ENCODE data around the gene EBF3.

The EBF3 gene

GRCh38 chr10:129884398-129885078 lies 79.5 kb downstream of the EBF3 start:
- Mint-ChIP-seq H3K9me3 (no peaks in the 10 kb centered on the region), H3K4me3 (no peak overlapping the region), H3K36me3 (ENCODE audit: low read depth) (no peaks in the 10 kb centered on the region), H3K27me3 (peaks cover 9% of the 10 kb centered on the region), H3K4me1 (ENCODE audit: low read depth) (peaks cover 4% of the 10 kb centered on the region), H3K27ac (no peak overlapping the region)
- no peak for DNase-seq

- no peaks in the 10 kb centered on the region for H3K36me3 Mint-ChIP-seq (ENCODE audit: low read depth)
- no peak overlapping the region for H3K4me3 Mint-ChIP-seq
- H3K27ac Mint-ChIP-seq: no peak overlapping the region
- DNase-seq: no peak
- peaks cover 4% of the 10 kb centered on the region for H3K4me1 Mint-ChIP-seq (ENCODE audit: low read depth)
- H3K9me3 Mint-ChIP-seq: no peaks in the 10 kb centered on the region
- peaks cover 9% of the 10 kb centered on the region for H3K27me3 Mint-ChIP-seq
These were observed 80.3 kb downstream of the EBF3 start for GRCh38 chr10:129883626-129884397.

DNA sequence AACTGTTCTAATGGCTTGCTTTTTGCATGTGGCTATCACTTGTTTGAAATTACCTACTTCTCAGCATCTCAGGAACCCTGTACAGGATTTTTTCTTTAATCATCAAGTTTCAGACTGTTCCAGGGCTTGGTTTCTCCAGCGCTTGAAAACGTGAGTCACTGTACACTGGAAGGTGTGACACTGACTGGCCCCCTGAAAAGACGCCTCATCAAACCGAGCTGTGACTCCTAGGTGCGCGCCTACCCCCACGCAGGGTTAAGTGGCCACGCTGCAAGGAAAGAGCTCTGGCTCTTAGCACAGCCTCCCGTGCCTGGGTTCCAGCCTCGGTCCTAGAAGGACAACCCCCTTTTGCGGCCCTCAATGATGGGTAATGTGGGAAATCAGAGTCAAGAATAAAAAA lies 81.0 kb downstream of the EBF3 start:
- Mint-ChIP-seq H3K27ac (no peak overlapping the region), H3K9me3 (no peaks in the 10 kb centered on the region), H3K4me1 (ENCODE audit: low read depth) (peaks cover 4% of the 10 kb centered on the region), H3K36me3 (ENCODE audit: low read depth) (no peaks in the 10 kb centered on the region), H3K27me3 (peaks cover 9% of the 10 kb centered on the region), H3K4me3 (no peak overlapping the region)
- DNase-seq: no peak

DNA sequence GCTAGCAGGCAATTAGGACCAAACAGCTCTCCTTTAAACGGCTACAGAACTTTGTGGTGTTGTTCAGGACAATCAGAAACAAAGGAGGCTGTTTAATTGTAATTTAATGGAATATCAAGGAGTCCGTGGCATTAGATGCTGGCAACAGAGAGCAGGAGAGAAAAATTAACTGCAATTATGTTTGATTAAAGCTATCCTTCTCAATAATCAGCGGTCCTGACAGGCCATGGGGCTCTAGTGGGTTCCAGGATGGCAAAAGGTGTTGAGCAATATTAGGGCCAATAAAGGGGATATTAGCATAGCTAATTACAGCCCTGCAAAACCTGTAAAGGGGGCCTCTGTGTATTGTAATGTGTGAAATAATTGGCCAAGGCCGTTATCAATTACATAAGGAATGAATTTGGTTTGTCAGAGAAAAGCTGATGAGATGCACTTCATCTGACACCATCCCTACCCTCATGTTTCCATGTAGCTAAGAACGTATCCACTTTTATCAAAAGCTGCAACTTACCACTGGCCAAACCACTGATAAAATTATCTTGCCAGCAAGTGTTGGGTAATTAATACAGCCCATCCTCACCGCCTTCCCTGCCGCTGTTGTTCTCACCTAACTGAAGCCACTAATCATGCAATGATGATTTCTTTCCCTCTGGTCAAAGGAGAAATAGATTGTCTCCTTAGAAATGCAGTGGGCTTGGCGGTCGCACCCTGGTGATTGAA lies 81.6 kb downstream of the EBF3 start:
- Mint-ChIP-seq H3K36me3 (ENCODE audit: low read depth) (no peaks in the 10 kb centered on the region), H3K4me1 (ENCODE audit: low read depth) (peaks cover 4% of the 10 kb centered on the region), H3K27ac (no peak overlapping the region), H3K4me3 (no peak overlapping the region), H3K9me3 (no peaks in the 10 kb centered on the region), H3K27me3 (peaks cover 9% of the 10 kb centered on the region)
- DNase-seq: no peak

DNA sequence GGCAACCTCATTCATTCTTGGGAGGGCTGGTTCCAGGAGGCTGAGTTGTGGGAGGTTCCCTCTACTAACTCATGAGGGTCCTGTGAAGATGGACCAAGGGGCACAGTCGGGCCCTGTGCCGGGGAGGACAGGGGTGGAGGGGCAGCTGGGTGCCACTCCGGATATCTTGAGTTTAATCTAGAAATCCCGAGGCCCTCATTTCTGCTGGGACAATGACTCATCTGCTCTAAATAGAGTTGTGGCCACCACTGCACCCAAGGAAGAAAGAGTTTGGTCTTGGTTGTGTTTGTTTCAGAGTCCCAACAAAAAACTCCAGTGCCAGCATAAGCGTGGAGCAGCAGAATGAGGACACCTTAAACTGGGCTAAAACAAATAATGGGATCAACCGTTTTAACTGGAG lies 82.4 kb downstream of the EBF3 start:
- DNase-seq: no peak
- peaks cover 8% of the 10 kb centered on the region for H3K27me3 Mint-ChIP-seq
- H3K36me3 Mint-ChIP-seq (ENCODE audit: low read depth): no peaks in the 10 kb centered on the region
- no peaks in the 10 kb centered on the region for H3K9me3 Mint-ChIP-seq
- H3K4me3 Mint-ChIP-seq: no peak overlapping the region
- H3K4me1 Mint-ChIP-seq (ENCODE audit: low read depth): peaks cover 4% of the 10 kb centered on the region
- H3K27ac Mint-ChIP-seq: no peak overlapping the region

- Mint-ChIP-seq H3K4me1 (ENCODE audit: low read depth) (peaks cover 4% of the 10 kb centered on the region), H3K4me3 (no peak overlapping the region), H3K9me3 (no peaks in the 10 kb centered on the region), H3K27ac (no peak overlapping the region), H3K36me3 (ENCODE audit: low read depth) (no peaks in the 10 kb centered on the region), H3K27me3 (peaks cover 9% of the 10 kb centered on the region)
- DNase-seq: no peak
These were observed 83.7 kb downstream of the EBF3 start for GRCh38 chr10:129880191-129880870.

GRCh38 chr10:129879655-129880054 lies 84.4 kb downstream of the EBF3 start:
- H3K9me3 Mint-ChIP-seq: no peaks in the 10 kb centered on the region
- no peak for DNase-seq
- peaks cover 9% of the 10 kb centered on the region for H3K27me3 Mint-ChIP-seq
- H3K27ac Mint-ChIP-seq: no peak overlapping the region
- no peak overlapping the region for H3K4me3 Mint-ChIP-seq
- H3K4me1 Mint-ChIP-seq (ENCODE audit: low read depth): peaks cover 4% of the 10 kb centered on the region
- no peaks in the 10 kb centered on the region for H3K36me3 Mint-ChIP-seq (ENCODE audit: low read depth)

DNA sequence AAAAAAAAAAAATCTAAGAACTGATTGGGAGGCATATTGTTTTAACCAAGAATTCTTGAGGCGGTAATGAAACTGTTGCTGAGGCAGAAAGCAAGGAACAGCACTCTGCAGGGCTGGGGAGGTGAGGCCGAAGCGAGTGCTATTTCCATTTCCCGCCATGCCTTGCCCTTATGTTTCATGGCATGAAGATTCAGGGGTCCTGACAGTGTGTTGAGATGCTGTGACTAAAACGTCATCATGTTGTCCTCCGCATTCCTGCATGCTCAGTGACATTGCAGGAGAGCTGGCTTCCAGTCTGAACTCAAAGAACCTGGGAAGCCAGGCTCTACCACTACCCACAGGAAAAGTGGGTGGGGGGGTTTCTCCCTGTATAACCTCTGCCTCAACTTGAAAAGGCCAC lies 85.2 kb downstream of the EBF3 start:
- Mint-ChIP-seq H3K36me3 (ENCODE audit: low read depth) (no peaks in the 10 kb centered on the region), H3K27me3 (peaks cover 9% of the 10 kb centered on the region), H3K4me1 (ENCODE audit: low read depth) (peaks cover 4% of the 10 kb centered on the region), H3K9me3 (no peaks in the 10 kb centered on the region), H3K27ac (no peak overlapping the region), H3K4me3 (no peak overlapping the region)
- no peak for DNase-seq

DNA sequence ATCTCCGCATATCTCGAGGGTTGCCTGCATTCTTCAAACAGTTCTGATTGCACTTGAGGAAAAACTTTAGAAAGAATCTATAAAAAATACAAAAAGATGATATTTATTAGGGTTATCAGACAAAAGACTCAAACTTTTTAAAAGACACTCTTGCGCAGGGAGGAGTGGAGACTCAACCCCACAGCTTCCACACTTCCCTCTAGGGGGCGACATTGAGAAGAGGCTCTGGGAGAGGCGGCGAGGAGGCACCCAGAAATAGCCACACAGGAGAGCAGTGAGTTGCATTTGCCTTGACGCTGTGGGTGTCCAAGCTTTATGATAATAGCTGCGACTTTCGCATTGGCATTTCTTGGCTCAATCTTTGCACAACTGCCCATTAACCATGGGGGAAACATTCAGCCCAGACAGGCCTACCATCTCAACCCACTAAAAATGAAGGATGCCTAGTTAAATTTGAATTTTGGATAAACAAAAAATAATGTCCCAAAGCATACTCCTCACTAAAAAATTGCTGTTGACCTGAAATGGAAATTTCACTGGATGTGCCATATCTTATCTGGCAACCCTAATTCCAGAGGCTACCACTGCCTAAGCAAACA lies 86.2 kb downstream of the EBF3 start:
- DNase-seq: peak; percentile 34
- peaks cover 9% of the 10 kb centered on the region for H3K27me3 Mint-ChIP-seq
- H3K4me1 Mint-ChIP-seq (ENCODE audit: low read depth): no peaks in the 10 kb centered on the region
- no peak overlapping the region for H3K4me3 Mint-ChIP-seq
- H3K9me3 Mint-ChIP-seq: no peaks in the 10 kb centered on the region
- no peaks in the 10 kb centered on the region for H3K36me3 Mint-ChIP-seq (ENCODE audit: low read depth)
- no peak overlapping the region for H3K27ac Mint-ChIP-seq

- Mint-ChIP-seq H3K27me3 (peaks cover 9% of the 10 kb centered on the region), H3K4me3 (no peak overlapping the region), H3K4me1 (ENCODE audit: low read depth) (no peaks in the 10 kb centered on the region), H3K9me3 (no peaks in the 10 kb centered on the region), H3K36me3 (ENCODE audit: low read depth) (no peaks in the 10 kb centered on the region), H3K27ac (no peak overlapping the region)
- no peak for DNase-seq
These were observed 87.2 kb downstream of the EBF3 start for GRCh38 chr10:129876838-129877237.

DNA sequence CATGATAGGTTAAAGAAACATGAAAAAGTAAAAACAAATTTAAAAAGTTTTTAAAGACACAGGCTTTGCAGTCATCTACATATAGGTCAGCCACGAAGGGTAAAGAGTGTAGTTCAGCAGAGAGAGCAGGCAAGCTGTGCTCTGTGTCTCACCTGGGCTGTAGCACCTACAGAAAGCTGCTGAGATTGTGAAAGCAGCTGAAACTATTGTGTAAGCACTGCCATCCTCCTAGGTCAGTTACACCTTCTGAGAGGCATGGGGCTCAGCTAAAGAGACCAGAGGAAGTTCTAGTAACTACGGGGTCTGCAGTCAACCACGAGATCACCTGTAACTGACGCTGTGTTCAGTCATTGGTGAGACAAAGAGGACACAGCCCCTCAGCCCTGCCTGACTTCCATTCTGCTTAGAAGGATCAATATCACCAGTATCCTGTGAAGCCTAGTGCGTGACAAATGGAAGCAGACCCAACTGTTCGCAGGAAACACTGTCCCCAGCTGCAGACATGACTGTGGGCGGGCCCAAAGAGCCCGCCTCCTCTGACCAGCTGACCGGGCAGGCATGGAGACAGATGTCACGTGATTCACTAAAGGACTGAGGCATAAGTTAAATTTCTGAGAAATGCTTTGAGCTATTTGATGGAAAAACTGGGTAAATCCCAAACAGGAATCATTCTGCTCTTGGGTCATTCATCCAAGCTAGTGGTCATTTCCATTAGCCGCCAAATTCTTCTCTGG lies 87.9 kb downstream of the EBF3 start:
- Mint-ChIP-seq H3K9me3 (no peaks in the 10 kb centered on the region), H3K27ac (no peak overlapping the region), H3K4me3 (no peak overlapping the region), H3K4me1 (ENCODE audit: low read depth) (peaks cover under 1% of the 10 kb centered on the region), H3K27me3 (peaks cover 5% of the 10 kb centered on the region), H3K36me3 (ENCODE audit: low read depth) (no peaks in the 10 kb centered on the region)
- DNase-seq: no peak

DNA sequence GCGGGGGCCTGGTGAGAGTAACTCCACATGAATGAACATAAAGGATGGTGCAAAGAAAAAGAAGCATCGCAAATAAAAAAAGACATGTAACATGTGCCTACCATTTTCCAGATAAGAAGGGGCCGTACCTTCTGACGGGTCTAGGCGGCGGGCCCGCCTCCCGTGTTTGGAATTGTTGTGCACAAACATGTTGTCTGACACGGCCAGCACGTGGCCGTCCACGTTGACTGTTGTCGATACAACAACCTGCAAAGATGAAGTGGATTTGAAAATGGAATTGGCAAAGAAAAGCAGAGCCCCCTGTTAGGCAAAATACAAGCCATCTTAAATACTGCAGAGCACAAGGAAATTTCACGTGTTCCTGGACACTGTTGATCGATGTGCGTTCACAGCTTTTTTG lies 90.7 kb downstream of the EBF3 start:
- H3K36me3 Mint-ChIP-seq (ENCODE audit: low read depth): no peaks in the 10 kb centered on the region
- no peaks in the 10 kb centered on the region for H3K9me3 Mint-ChIP-seq
- H3K4me1 Mint-ChIP-seq (ENCODE audit: low read depth): peaks cover 3% of the 10 kb centered on the region
- DNase-seq: no peak
- H3K27me3 Mint-ChIP-seq: peaks cover 4% of the 10 kb centered on the region
- H3K27ac Mint-ChIP-seq: no peak overlapping the region
- no peak overlapping the region for H3K4me3 Mint-ChIP-seq

GRCh38 chr10:129871966-129872365 lies 92.1 kb downstream of the EBF3 start:
- Mint-ChIP-seq H3K4me1 (ENCODE audit: low read depth) (peaks cover 3% of the 10 kb centered on the region), H3K9me3 (no peaks in the 10 kb centered on the region), H3K4me3 (no peak overlapping the region), H3K27me3 (peaks cover 4% of the 10 kb centered on the region), H3K27ac (no peak overlapping the region), H3K36me3 (ENCODE audit: low read depth) (no peaks in the 10 kb centered on the region)
- DNase-seq: no peak

All from activated T-cell treated with anti-CD3 and anti-CD28 coated beads, Interleukin-2, amount 50 U/mL, for 24 hours (primary cell).